ENCODE results near the gene PHTF2.
A peak's percentile ranks its signal among the peaks of the same experiment; 100 is the strongest.

Gene PHTF2

GRCh38 chr7:77757589-77757988 lies 41.0 kb upstream of the PHTF2 start:
- no peaks in the 10 kb centered on the region for H3K27me3 ChIP-seq (ENCODE audit: insufficient read depth, poor library complexity, severe bottlenecking)
- DNase-seq (ENCODE audit: low read depth in 1 of 2, low spot score in 1 of 2): peak in 1 of 2 experiments; percentile 5
- TF ChIP-seq GABPA (IDR thresholded peaks at IDR 0.05; ENCODE audit: low read depth) (no peak), POLR2AphosphoS5 (IDR thresholded peaks at IDR 0.05; ENCODE audit: low read depth) (no peak), SPI1 (IDR thresholded peaks at IDR 0.05; ENCODE audit: borderline replicate concordance, low read depth) (no peak)
- TF ChIP-seq, protein P1, sequence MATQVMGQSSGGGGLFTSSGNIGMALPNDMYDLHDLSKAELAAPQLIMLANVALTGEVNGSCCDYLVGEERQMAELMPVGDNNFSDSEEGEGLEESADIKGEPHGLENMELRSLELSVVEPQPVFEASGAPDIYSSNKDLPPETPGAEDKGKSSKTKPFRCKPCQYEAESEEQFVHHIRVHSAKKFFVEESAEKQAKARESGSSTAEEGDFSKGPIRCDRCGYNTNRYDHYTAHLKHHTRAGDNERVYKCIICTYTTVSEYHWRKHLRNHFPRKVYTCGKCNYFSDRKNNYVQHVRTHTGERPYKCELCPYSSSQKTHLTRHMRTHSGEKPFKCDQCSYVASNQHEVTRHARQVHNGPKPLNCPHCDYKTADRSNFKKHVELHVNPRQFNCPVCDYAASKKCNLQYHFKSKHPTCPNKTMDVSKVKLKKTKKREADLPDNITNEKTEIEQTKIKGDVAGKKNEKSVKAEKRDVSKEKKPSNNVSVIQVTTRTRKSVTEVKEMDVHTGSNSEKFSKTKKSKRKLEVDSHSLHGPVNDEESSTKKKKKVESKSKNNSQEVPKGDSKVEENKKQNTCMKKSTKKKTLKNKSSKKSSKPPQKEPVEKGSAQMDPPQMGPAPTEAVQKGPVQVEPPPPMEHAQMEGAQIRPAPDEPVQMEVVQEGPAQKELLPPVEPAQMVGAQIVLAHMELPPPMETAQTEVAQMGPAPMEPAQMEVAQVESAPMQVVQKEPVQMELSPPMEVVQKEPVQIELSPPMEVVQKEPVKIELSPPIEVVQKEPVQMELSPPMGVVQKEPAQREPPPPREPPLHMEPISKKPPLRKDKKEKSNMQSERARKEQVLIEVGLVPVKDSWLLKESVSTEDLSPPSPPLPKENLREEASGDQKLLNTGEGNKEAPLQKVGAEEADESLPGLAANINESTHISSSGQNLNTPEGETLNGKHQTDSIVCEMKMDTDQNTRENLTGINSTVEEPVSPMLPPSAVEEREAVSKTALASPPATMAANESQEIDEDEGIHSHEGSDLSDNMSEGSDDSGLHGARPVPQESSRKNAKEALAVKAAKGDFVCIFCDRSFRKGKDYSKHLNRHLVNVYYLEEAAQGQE (IDR thresholded peaks at IDR 0.05; ENCODE audit: insufficient replicate concordance, low read depth): no peak
- TF ChIP-seq, protein P2, sequence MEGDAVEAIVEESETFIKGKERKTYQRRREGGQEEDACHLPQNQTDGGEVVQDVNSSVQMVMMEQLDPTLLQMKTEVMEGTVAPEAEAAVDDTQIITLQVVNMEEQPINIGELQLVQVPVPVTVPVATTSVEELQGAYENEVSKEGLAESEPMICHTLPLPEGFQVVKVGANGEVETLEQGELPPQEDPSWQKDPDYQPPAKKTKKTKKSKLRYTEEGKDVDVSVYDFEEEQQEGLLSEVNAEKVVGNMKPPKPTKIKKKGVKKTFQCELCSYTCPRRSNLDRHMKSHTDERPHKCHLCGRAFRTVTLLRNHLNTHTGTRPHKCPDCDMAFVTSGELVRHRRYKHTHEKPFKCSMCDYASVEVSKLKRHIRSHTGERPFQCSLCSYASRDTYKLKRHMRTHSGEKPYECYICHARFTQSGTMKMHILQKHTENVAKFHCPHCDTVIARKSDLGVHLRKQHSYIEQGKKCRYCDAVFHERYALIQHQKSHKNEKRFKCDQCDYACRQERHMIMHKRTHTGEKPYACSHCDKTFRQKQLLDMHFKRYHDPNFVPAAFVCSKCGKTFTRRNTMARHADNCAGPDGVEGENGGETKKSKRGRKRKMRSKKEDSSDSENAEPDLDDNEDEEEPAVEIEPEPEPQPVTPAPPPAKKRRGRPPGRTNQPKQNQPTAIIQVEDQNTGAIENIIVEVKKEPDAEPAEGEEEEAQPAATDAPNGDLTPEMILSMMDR (IDR thresholded peaks at IDR 0.05; ENCODE audit: insufficient read depth, low read length): no peak
- H3K4me3 ChIP-seq (replicated peaks; ENCODE audit: insufficient read depth, low read length): no peak overlapping the region
- H3K27ac ChIP-seq (replicated peaks): no peak overlapping the region; the same call in 1 of the 2 replicates

GRCh38 chr7:77759294-77759889 lies 39.2 kb upstream of the PHTF2 start:
- Histone ChIP-seq H3K4me3 (replicated peaks; ENCODE audit: insufficient read depth, low read length) (no peak overlapping the region), H3K27ac (replicated peaks) (no peak overlapping the region), H3K27me3 (ENCODE audit: insufficient read depth, poor library complexity, severe bottlenecking) (no peaks in the 10 kb centered on the region)
- DNase-seq (ENCODE audit: low read depth in 1 of 2, low spot score in 1 of 2): peak; percentile 17 to 68
- no peak for TF ChIP-seq GABPA (IDR thresholded peaks at IDR 0.05; ENCODE audit: low read depth)
- TF ChIP-seq, protein P2 (IDR thresholded peaks at IDR 0.05; ENCODE audit: insufficient read depth, low read length): peak; percentile 42

DNA sequence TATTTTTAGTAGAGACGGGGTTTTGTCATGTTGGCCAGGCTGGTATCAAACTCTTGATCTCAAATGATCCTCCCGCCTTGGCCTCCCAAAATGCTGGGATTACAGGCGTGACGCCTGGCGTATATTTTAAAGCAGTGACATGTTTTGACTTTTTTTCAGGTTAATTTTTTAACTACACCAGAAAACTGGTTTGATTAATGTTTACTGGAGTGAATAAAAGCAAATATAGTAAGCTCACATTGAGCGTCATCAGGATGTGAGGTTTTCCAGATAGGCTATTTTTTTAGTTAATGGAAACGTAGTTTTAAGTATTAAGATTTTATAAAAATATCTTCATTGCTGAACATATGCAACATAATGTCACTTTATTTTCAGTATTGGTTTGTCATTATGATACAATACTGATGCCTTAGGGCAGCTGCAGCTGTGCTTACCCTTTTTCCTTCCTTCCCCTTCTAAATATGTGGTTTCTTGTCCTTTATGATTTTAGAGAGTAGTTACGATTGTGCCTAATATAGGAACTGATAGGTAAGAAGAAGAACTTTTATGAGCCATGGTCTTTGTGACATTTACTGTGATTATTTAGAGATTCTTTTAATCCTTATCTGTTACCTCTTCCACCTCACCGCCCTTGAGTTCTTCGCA lies 37.6 kb upstream of the PHTF2 start:
- H3K27me3 ChIP-seq (ENCODE audit: insufficient read depth, poor library complexity, severe bottlenecking): no peaks in the 10 kb centered on the region
- TF ChIP-seq GABPA (IDR thresholded peaks at IDR 0.05; ENCODE audit: low read depth) (no peak), SPI1 (IDR thresholded peaks at IDR 0.05; ENCODE audit: borderline replicate concordance, low read depth) (no peak), POLR2AphosphoS5 (IDR thresholded peaks at IDR 0.05; ENCODE audit: low read depth) (no peak)
- TF ChIP-seq, protein P2 (IDR thresholded peaks at IDR 0.05; ENCODE audit: insufficient read depth, low read length): no peak
- TF ChIP-seq, protein P1 (IDR thresholded peaks at IDR 0.05; ENCODE audit: insufficient replicate concordance, low read depth): no peak
- no peak overlapping the region for H3K27ac ChIP-seq (replicated peaks)
- no peak for DNase-seq (ENCODE audit: low read depth in 1 of 2, low spot score in 1 of 2)
- H3K4me3 ChIP-seq (replicated peaks; ENCODE audit: insufficient read depth, low read length): no peak overlapping the region
